HL-60 (cell line): ENCODE data around the gene MAPT.

Experiments
- TF ChIP-seq, protein P1 (sequence below): IDR thresholded peaks from one replicate; pipeline ENCODE4 v1.5.1; 2011; ENCODE audit warnings: low read length, control low read depth, inconsistent platforms; ENCODE audit not compliant: insufficient read depth
- TF ChIP-seq, protein P2 (sequence below): IDR thresholded peaks from 2 replicates; pipeline ENCODE4 v1.6.1; 2012; ENCODE audit warnings: low read depth; ENCODE audit not compliant: insufficient replicate concordance

DNA sequence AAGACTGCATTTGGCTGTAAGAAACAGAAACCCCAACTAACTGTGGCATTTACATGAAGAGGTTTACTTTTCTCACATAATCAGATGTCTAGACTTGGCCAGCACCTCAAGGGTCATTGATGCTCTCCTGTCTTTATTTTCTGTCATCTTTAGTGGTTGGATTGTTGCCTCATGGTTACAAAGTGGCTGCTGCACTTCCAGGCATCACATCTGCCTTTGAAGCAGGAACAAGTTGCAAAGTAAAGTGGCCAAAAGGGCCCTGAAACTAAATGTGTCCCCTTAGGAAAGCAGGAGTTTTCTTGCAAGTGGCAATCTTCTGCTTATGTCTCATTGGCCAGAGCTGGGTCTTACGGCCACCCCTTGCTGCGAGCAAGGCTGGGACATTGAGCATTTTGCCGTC is 78.2 kb downstream of the MAPT start:
- TF ChIP-seq, protein P1, sequence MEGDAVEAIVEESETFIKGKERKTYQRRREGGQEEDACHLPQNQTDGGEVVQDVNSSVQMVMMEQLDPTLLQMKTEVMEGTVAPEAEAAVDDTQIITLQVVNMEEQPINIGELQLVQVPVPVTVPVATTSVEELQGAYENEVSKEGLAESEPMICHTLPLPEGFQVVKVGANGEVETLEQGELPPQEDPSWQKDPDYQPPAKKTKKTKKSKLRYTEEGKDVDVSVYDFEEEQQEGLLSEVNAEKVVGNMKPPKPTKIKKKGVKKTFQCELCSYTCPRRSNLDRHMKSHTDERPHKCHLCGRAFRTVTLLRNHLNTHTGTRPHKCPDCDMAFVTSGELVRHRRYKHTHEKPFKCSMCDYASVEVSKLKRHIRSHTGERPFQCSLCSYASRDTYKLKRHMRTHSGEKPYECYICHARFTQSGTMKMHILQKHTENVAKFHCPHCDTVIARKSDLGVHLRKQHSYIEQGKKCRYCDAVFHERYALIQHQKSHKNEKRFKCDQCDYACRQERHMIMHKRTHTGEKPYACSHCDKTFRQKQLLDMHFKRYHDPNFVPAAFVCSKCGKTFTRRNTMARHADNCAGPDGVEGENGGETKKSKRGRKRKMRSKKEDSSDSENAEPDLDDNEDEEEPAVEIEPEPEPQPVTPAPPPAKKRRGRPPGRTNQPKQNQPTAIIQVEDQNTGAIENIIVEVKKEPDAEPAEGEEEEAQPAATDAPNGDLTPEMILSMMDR, result no peak
- TF ChIP-seq, protein P2, sequence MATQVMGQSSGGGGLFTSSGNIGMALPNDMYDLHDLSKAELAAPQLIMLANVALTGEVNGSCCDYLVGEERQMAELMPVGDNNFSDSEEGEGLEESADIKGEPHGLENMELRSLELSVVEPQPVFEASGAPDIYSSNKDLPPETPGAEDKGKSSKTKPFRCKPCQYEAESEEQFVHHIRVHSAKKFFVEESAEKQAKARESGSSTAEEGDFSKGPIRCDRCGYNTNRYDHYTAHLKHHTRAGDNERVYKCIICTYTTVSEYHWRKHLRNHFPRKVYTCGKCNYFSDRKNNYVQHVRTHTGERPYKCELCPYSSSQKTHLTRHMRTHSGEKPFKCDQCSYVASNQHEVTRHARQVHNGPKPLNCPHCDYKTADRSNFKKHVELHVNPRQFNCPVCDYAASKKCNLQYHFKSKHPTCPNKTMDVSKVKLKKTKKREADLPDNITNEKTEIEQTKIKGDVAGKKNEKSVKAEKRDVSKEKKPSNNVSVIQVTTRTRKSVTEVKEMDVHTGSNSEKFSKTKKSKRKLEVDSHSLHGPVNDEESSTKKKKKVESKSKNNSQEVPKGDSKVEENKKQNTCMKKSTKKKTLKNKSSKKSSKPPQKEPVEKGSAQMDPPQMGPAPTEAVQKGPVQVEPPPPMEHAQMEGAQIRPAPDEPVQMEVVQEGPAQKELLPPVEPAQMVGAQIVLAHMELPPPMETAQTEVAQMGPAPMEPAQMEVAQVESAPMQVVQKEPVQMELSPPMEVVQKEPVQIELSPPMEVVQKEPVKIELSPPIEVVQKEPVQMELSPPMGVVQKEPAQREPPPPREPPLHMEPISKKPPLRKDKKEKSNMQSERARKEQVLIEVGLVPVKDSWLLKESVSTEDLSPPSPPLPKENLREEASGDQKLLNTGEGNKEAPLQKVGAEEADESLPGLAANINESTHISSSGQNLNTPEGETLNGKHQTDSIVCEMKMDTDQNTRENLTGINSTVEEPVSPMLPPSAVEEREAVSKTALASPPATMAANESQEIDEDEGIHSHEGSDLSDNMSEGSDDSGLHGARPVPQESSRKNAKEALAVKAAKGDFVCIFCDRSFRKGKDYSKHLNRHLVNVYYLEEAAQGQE, result no peak
